ENCODE results near the gene LAMB4. TPM values are rescaled to one million over a fixed set of nuclear protein-coding genes. Genes with fewer than 3 reads are reported as not detected.

LAMB4 gene, protein sequence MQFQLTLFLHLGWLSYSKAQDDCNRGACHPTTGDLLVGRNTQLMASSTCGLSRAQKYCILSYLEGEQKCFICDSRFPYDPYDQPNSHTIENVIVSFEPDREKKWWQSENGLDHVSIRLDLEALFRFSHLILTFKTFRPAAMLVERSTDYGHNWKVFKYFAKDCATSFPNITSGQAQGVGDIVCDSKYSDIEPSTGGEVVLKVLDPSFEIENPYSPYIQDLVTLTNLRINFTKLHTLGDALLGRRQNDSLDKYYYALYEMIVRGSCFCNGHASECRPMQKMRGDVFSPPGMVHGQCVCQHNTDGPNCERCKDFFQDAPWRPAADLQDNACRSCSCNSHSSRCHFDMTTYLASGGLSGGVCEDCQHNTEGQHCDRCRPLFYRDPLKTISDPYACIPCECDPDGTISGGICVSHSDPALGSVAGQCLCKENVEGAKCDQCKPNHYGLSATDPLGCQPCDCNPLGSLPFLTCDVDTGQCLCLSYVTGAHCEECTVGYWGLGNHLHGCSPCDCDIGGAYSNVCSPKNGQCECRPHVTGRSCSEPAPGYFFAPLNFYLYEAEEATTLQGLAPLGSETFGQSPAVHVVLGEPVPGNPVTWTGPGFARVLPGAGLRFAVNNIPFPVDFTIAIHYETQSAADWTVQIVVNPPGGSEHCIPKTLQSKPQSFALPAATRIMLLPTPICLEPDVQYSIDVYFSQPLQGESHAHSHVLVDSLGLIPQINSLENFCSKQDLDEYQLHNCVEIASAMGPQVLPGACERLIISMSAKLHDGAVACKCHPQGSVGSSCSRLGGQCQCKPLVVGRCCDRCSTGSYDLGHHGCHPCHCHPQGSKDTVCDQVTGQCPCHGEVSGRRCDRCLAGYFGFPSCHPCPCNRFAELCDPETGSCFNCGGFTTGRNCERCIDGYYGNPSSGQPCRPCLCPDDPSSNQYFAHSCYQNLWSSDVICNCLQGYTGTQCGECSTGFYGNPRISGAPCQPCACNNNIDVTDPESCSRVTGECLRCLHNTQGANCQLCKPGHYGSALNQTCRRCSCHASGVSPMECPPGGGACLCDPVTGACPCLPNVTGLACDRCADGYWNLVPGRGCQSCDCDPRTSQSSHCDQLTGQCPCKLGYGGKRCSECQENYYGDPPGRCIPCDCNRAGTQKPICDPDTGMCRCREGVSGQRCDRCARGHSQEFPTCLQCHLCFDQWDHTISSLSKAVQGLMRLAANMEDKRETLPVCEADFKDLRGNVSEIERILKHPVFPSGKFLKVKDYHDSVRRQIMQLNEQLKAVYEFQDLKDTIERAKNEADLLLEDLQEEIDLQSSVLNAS (N-terminal part only)
- total RNA-seq: 0.17 and 0.23 TPM in 2 replicates

- DNase-seq: no peak
These were observed at the start of gene LAMB4 for GRCh38 chr7:108130261-108130660. TSS of gene LAMB4 (minus strand) at chr7:108130361. CDS start at chr7:108123164, 7,197 bp downstream.

GRCh38 chr7:108178398-108178797, 48.2 kb upstream of the LAMB4 start:
- DNase-seq: peak; percentile 61

- no peak for DNase-seq
These were observed 41.0 kb upstream of the LAMB4 start for GRCh38 chr7:108171164-108171563.

DNA sequence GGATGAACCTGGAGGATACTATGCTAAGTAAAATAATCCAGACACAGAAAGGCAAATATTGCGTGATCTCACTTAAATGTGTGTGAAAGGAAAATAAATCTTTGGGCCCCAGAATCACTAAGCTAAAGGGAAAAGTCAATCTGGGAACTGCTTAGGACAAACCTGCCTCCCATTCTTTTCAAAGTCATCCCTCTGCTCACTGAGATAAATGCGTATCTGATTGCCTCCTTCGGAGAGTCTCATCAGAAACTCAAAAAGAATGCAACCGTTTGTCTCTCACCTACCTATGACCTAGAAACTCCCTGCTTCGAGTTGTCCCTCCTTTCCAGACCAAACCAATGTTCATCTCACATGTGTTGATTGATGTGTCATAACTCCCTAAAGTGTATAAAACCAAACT, 40.1 kb upstream of the LAMB4 start:
- no peak for DNase-seq

GRCh38 chr7:108167460-108167859, 37.3 kb upstream of the LAMB4 start:
- DNase-seq: no peak

GRCh38 chr7:108166687-108167086, 36.5 kb upstream of the LAMB4 start:
- no peak for DNase-seq

- DNase-seq: no peak
These were observed 35.6 kb upstream of the LAMB4 start for GRCh38 chr7:108165723-108166122.

DNA sequence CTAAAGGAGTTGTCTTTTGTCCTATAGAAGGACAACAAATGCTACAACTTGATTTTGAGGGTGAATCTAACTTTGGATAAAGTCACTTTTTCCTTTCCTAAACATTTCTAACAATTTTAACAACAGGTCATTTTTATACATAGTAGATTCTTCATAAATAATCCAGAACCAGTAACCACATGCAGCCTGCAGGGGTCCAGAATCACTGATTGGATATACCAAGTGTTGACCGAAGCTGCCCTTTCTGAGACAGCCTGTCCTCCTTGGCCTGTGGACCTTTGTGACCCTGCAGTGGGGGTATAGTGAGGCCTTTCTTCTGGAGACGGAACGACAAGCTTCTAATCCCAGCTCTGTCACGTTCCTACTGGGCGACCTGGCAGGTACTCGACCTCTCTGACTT, 34.8 kb upstream of the LAMB4 start:
- DNase-seq: no peak

DNA sequence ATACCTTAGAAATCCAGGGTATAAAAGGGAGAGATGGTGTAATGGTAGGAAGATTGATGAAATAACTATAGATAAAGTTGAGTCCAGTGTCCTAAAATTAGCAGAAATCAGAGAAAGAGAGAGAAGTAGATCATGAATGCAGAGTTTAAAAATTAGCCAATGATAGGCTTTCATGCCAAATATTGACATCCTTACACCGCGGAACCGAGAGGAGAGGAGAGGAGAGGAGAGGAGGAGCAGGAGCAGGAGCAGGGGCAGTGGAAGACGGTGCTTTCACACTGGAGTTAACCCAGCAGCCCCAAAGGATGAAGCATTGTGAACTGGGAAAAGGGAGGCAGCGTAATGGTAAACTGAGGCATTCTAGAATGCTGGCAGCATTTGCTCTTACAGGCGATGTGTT, 34.2 kb upstream of the LAMB4 start:
- DNase-seq: no peak

DNA sequence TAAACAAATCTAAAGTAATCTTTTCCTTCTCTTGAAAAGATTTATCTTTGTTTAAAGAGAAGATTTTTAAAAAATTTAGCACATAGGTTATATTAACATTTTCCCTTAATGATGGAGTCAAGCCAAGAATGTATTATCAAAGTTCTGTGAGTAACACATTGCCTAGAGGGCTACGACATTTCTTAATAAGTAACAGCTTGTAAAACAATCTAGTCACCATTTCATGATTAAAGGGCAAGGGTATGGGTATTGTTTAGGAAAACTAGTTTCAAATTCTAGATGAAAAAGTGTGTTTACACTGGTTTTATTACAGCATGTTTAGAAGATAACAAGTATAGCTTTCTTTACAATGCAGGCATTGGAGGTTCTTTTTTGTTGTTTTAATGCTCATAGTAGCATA, 28.6 kb upstream of the LAMB4 start:
- DNase-seq: no peak

GRCh38 chr7:108157606-108158335, 27.6 kb upstream of the LAMB4 start:
- DNase-seq: no peak

DNA sequence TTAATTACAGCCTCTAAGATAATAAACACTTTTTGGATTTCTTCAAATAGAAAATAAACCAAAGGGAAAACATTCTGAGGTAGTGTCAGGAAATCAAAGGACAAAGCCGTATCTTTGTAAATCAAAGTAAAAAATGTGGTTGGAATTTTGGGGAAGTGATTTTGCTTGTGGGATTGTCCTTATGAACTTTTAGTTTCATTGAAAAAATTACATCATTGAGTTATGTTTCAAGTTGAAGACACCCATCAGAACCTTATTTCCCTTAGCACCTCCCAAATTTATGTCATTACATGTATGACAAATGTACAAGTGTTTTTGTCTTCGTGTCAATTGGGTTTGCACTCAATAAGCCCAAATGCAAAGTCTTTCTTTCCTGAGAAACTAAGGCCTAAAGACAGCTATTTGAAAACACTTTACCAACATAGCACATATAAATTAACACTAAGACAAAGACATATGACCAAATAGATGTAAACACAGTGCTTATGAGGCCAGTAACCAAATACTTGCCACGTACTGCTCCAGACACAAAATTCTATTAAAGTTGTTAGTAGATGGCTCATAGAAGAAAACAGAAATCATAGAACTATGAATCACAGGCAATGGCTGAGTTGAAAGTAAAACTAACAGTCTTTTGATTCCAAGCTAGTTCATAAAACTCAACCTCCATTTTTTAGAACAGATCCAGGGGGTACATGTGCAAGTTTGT, 26.9 kb upstream of the LAMB4 start:
- no peak for DNase-seq

- DNase-seq: no peak
These were observed 22.0 kb upstream of the LAMB4 start for GRCh38 chr7:108152198-108152597.

- DNase-seq: no peak
These were observed 19.7 kb upstream of the LAMB4 start for GRCh38 chr7:108149908-108150307.

GRCh38 chr7:108149119-108149518, 19.0 kb upstream of the LAMB4 start:
- no peak for DNase-seq

DNA sequence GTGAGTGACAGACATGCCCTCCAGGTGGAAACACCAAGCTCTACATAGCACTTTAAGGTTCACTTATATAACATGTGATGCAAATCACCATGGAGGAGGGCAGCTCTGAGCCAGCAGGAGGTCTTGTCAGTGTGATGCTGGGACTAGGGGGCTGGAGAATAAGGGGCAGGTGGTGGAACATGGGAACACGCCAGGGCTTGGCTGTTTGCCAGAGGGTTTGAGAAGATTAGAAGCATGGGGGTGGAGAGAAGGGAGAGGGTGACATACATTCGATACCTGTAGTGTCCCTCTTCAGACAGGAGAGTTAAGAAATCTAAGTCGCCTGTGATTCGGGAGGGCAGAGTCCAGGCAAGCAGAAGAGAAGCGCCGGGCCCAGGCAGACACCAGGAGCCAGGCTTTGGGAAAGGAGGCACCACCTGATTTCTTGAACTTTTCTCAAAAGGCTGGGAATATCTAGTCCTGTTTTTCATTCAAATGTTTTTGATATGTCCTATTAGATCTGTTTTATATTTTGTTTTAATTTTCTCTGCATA, 16.9 kb upstream of the LAMB4 start:
- no peak for DNase-seq

DNA sequence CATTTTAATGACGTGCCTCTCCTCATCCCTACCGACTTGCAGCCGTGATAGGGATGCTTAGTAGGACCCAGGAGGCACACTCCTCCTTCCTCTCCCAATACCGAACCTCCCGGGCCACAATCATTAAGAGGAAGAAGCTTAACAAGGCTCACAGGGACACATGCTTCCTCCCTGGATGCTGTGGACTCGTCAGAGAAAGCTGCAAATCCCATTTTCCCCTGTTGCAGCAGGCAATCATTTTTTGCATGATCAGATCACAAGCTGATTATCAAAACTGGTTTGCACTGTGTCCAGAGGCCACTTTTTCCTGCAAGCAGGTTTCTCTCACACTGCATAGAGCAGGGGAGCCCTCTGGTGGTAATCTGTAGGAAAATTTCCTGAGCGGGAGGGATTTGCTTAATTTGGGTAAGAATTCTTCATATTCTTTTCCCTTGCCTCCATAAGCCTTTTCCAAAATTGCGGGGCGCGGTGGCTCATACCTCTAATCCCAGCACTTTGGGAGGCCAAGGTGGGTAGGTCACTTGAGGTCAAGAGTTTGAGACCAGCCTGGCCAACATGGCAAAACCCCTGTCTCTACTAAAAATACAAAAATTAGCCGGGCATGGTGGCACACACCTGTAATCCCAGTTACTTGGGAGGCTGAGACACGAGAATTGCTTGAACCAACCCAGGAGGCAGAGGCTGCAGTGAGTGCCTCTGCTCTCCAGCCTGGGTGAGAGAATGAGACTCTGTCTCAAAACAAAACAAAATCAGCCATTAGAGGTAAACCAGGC, 16.1 kb upstream of the LAMB4 start:
- peak; percentile 90 for DNase-seq

DNA sequence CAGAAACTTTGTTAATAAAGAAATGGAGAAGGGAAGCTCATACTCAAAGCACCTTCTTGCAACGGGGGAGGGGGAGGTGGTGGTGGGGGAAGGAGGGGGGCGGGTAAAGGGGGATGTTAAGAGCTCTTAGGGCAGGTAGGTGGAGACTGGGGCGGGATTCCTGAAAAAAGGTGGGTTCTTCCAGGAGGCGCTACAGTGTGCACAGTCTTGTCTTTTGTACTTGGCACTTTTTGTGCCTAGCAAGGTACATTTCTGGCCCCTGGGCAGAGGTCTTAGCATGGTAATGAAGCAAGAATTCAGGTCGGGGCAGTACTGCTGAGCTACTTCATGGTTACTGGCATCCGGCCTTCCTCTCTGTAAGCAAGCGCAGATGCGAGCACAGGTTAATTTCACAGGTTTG, 15.2 kb upstream of the LAMB4 start:
- no peak for DNase-seq

DNA sequence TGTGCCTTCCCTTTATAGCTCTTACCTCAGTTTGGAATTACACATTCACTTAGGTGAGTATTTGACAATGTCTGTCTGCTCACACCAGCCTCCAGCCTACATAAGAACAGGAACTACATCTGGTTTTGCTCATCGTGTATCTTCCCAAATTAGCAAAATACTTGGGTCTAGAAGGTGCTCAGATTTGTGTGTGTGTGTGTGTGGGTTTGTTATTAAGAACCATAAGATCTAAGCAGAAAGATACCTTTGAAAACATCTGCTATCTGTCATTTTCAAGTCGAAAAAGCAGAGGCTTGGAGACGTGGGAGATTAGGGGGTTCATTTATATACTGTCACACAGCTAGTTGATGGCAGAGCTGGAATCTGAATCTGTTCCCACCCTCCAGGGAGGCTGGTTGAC, 14.8 kb upstream of the LAMB4 start:
- DNase-seq: no peak

- DNase-seq: no peak
These were observed 13.7 kb upstream of the LAMB4 start for GRCh38 chr7:108143658-108144420.

All from dermis blood vessel endothelial cell (primary cell).